HG03575 (cell line): ENCODE results near the gene PBRM1.
"Not testable (repeated sequence)": the region's sequence is repeated elsewhere in the genome, so short reads cannot be mapped to it uniquely, and the experiment has no call there.

Experiments
- ATAC-seq: cut with Tn5 transposase; IDR thresholded peaks from one replicate; pipeline ENCODE4 v1.9.1; 2021; ENCODE audit not compliant: unreplicated experiment, insufficient number of reproducible peaks, low FRiP score; ENCODE audit errors: extremely low read depth

Gene PBRM1

DNA sequence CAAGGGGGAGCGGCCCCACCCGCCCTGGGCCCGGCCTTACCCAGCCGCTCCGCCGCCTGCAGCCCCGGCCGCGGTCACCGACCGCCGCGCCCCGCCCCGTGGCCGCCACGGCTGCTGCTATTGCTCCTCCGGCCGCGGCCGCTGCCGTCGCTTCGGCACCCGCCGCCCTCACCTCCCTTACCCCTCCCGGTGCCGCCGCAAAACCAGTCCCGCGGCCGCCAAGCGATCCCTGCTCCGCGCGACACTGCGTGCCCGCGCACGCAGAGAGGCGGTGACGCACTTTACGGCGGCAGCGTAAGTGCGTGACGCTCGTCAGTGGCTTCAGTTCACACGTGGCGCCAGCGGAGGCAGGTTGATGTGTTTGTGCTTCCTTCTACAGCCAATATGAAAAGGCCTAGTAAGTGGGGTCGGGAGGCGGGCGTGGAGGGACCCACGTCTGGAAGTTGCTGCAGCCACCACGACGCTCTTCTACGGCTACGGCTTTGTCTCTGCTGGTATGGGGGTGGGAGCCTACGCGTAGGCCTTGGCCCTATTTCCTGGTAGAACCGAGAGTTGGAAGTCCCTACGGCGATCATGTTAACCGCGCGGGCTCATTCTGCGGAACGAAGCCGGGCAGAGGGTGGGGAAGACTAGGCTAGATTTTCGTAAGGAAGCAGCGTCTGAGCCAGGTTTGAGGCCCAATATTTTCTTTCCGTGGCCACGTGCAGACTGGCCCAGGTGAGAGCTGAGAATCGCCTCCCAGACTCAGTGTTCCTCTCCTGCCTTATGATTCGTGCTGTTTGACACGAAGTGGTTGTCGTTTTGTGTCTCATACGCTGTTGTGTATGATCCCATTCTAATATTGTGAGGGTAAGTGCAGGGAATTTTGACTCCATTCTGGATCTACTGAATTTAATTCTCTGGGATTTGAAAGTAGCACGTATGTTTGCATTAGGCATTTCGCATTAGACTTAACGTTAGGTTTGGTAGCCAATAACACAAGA lies at the start of gene PBRM1, which contains the start of gene GNL3:
TSS of gene PBRM1 (minus strand) at position 205 of the 983 bp plus-strand sequence.
TSS of gene GNL3 (plus strand) at position 324 of the 983 bp plus-strand sequence. CDS start at position 385, 61 bp downstream.
- ATAC-seq, result no peak

DNA sequence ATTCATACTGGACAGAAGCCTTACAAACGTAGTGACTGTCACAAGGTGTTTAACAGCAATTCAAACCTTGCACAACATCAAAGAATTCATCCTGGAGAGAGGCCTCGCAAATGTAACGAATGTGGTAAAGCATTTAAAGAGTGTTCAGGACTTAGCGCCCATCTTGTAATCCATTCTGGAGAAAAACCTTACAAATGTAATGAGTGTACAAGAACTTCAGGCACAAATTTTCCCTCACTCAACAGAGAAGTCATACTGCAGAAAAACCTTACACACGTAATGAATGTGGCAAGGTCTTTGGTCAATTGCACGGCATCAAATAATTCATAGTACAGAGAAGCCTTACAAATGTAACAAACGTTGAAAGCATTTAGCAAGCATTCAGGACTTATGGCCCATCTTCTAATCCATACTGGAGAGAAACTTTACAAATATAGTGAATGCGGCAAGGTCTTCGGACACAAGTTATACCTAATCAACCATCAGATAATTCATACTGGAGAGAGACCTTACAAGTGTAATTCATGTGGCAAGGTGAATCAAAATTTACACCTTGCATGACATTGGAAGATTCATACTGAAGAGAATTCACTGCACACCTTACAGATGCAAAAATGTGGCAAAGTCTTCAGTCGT lies 47.7 kb upstream of the PBRM1 start:
- ATAC-seq, result no peak

DNA sequence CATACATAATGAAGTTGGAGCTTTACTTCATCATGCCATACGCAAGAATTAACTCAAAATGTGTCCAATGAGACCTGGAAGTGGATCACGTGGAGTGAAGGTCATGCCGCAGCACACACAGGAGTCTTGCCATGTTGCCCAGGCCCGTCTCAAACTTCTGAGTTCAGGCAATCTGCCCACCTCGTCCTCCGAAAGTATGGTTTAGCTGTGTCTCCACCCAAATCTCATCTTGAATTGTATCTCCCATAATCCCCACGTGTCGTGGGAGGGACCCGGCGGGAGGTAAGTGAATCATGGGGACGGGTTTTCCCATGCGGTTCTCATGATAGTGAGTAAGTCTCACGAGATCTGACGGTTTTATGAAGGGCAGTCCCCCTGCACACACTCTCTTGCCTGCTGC lies 45.9 kb upstream of the PBRM1 start:
- no peak for ATAC-seq

DNA sequence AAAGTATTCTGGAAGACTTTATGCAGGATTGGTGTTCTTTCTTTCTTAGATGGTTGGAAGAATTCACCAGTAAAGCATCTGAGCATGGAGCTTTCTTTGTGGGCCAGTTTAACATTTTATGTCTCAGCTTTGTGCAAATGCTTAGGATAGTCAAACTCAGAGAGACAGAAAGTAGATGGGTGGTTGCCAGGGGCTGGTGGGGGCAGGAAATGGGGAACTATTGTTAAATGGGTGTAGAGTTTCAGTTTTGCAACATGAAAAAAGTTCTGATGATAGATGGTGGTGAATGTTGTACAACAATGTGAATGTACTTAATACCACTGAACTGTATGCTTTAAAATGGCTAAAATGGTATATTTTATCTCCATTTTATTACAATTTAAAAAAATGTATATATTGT lies 45.0 kb upstream of the PBRM1 start:
- no peak for ATAC-seq

DNA sequence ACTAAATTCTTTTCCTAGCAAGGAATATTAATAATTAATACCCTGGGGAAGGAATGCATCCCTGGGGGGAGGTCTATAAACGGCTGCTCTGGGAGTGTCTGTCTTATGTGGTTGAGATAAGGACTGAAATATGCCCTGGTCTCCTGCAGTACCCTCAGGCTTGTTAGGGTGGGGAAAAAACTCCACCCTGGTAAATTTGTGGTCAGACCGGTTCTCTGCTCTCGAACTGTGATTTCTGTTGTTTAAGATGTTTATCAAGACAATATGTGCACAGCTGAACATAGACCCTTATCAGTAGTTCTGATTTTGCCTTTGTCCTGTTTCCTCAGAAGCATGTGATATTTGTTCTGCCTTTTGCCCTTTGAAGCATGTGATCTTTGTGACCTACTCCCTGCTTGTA lies 43.0 kb upstream of the PBRM1 start:
- not testable (repeated sequence) for ATAC-seq

DNA sequence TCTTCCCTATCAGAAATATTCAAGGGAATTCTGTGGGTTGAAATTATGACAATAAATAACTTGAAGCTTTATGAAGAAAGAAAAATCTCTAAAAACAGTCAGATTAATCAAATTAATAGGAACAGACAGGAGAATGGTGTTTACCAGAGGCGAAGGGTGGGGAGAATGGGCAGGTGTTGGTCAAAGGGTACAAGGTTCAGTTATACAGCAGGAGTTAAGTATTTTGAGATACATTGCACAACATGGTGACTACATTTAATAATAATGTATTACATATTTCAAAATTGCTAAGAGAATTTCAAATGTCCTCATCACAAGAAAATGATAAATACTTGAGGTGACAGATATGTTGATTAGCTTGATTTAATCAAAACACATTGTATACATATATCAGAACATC lies 38.8 kb upstream of the PBRM1 start:
- ATAC-seq, result no peak

DNA sequence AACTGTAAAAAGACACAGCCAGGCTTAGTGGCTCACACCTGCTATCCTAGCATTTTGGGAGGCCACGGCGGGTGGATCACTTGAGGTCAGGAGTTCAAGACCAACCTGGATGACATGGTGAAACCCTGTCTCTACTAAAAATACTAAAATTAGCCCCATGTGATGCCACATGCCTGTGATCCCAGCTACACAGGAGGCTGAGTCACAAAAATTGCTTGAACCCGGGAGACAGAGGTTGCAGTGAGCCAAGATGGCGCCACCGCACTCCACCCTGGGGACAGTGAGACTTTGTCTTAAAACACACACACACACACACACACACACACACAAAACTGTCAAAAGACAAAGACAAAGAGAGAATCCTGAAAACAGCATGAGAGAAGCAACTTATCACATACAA lies 38.2 kb upstream of the PBRM1 start:
- no peak for ATAC-seq

DNA sequence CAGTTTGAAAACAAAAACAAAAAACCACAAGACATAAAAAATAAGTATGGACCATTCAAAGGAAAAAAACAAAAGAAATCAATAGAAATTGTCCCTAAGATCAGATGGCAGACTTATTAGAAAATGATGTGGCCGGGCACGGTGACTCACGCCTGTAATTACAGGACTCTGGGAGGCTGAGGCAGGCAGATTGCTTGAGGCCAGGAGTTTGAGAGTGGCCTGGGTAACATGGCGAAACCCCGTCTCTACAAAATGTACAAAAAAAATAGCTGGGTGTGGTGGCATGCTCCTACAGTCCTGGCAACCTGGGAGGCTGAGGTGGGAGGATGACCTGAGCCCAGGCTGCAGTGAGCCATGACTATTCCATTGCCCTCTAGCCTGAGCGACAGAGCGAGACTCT lies 36.8 kb upstream of the PBRM1 start:
- ATAC-seq, result no peak

DNA sequence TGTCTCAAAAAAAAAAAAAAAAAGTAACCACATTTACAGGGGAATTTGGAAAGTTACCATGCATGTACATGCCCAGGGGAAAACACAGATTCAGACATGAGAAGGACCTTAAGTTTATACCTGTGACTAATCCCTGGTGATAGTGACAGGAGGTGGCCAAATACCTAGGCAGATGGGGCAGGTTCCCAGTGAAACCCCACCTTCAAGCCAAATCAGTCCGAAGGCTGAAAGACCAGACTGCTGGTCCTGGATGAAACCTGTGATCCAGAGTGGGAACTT lies 36.0 kb upstream of the PBRM1 start:
- ATAC-seq, result no peak

DNA sequence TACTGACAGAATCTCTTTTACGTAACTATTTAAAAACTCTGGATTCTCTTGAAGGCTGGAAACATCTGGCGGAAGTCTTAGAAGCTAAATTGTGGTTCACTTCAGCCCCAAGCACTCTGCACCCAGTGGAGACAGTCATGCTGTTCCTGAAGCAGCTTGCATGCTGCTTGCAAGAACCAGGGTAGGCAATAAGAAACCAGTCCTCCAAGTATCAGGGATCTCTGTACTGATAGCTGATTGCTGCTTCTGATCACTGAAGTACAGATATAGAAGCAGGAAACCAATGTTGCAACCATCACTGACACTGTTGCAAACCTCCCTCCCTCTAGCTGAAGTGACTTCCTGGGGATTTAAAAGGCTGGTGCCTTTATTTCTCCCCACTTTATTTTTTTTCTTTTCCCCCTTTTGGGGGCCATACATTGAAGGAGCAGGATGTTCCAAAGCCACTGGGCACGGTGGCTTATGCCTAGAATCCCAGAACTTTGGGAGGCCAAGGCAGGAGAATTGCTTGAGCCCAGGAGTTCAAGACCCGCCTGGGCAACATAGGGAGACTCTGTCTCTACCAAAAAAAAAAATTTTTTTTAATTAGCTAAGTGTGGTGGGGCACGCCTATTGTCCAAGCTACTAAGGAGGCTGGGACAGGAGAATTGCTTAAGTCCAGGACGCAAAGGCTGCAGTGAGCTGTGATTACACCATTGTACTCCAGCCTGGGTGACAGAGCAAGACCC lies 35.5 kb upstream of the PBRM1 start:
- ATAC-seq, result no peak

DNA sequence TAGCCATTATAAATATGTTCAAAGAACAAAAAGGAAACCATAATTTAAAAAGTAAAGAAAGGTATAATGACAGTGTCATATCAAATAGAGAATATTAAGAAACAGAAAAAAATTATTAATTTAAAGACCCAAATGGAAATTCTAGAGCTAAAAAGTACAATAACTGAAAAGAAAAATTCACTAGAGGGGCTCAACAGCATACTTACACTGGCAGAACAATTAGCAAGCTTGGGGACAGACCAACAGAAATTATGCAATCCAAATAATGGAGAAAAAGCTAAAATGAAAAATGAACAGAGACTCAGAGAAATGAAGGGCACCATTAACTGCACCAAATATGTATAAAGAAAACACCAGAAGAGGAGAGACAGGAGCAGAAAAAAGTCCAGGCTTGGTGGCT lies 33.9 kb upstream of the PBRM1 start:
- ATAC-seq, result no peak

DNA sequence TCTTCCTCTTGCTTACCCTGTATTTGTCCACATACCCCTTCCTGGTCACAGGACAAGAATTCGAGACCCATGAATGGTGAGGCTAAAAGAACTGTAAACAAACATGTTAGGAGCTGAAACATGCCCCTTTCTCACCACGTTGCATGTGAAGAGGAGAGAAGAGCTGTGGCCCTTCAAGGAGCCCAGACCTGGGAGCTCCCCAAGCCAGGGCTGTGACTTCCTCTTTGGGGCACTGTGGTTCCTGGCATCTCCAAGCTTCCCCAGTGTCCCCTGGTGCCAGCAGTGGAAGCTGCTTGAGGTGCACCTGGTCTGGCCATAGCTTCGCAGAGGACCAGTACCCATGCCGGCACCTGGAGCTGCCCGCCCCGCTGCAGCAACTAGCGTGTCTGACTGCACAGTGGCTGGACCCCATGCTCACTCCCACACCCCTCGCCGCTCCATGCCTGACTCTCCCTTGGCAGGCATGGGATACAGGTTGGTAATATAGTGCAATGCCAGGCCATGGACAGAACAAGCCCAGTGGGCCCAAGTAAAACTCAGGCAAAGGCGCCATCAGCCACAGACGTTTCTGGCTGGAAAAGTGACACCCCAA lies 30.1 kb upstream of the PBRM1 start:
- no peak for ATAC-seq

DNA sequence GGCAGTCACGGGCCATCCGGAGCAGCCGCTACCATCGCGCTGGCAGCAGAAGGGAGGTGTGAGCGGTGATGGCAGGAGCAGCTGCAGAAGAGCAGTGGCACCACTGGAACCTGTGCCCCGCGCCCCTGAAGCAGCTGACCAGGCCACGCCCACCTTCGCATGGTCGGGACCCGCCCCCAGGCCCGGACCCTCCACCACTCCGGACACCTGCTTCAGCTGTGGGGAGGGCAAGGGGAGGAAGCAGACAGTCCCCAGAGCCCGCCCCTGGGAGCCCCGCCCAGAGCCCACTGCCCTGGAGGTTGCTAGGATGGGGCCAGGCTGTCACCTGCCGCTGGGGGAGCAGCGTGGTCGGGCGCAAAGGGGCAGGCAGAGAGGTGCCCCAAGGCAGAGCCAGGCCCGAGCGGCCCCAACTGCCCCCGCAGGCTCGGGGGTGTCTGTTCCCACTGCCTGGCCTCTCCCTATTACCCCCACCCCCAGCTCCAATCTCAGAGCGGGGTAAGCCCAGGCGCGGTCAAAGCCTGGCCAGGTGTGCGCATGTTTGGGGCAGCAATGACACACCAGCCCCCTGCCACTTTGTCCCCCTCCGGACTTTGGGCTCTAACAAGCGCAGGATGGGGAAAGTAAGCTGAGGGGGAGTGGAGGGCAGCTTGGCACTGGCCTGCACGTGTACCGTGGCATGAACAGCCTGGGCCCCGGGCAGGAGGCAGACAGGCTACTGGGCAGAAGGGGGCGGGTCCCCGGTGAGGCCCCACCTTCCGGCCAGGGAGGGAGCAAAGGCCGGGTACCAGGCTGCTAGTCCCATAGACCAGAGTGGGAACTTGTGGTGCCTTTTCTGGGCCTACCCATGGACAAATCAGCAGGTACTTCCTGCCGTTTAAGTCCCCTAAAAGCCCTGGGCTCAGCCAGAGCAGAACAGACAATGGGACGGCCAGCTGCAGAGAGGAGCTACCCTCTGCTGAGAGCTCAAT lies 28.9 kb upstream of the PBRM1 start:
- no peak for ATAC-seq

DNA sequence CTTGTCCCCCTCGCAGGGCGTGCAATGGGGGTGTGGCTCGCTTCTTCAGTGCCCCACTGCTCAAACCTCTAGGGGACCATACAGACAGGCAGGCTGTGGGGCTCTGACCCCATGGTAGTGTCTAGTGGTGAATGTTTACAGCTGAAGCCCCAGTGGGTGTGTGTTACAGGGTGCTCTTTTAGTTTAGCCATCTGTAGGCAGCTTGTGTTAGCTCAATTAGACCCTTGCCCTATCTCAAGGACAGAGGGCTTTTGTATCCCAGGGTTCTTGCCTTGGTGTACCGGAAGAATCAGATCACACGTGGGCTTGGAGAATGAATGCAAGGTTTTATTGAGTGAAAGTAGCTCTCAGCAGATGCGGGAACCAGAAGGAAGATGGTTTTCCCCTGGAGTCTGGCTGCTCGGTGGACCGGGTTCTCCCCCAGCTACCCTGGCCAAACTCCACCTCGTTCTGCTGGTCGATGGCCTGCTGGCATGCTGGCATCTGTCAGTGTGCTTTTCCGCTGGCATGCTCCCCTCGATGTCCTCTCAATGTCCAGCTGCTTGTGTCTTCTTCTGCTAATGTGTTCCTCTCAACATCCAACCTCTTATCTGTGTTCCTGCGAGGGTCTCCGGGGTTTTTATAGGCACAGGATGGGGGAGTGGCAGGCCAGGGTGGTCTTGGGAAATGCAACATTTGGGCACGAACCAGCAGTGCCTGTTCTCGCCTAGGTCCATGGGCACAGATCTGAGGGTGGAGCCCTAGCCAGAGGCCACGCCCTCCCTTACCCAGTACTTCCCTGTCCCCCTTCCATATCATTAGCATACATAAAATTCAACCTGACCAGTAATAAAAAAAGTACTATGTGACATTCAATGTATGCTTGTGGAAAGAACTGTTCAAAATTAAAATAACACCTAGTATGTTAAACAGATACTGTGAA lies 26.8 kb upstream of the PBRM1 start:
- no peak for ATAC-seq

DNA sequence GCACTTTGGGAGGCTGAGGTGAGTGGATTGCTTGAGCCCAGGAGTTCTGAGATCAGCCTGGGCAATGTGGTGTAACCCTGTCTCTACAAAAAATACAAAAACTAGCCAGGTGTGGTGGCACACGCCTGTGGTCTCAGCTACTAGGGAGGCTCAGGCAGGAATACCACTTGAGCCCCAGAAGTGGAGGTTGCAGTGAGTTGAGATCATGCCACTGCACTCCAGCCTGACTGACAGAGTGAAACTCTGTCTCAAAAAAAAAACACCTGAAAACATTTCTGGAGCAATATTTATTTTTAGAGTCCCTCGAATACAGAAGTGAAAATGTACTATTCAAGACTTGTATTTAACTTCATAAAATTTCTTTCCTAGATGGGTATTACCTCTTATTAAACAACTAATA lies 24.8 kb upstream of the PBRM1 start:
- no peak for ATAC-seq

DNA sequence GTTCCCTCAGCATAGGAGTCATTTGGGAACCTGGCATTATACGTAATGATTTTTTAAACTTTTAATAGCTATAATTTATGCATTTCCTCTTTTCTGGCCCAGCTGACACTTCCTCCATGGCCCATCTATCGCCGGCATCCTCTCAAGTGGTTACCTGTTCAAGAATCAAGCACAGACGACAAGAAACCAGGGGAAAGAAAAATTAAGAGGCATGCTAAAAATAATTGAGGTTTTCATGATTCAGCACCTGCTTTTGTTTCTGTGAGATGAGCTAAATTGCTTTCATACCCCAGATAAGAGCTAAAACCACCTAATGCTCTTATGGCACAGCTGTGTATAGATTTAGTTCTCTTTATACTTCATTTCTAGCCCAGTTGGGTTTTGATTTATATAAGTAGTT lies 21.9 kb upstream of the PBRM1 start:
- no peak for ATAC-seq
